Measurements from ENCODE around the gene KLHDC7A. TPM values are rescaled to one million over a fixed set of nuclear protein-coding genes. Genes with fewer than 3 reads are reported as not detected.

KLHDC7A gene
- polyA plus RNA-seq, 1 donor from 2014 or later = 0.04 TPM

DNA sequence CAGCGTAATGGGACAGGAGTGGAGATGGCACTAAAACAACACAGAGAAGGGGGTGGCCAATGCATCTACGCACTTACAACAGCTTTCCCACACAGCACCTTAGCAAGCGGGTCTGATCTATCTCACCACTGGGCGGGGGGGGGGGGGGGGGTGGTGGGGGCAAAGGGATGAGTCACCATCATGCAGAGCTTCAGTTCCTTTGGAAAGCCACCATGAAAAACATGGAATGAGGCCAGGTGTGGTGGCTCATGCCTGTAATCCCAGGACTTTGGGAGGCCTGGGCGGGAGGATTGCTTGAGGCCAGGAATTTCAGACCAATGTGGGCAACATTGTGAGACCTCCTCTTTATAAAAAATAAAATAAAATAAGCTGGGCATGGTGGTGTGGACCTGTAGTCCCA is 47.2 kb downstream of the KLHDC7A start:
- TF ChIP-seq RAD21 (conservative IDR thresholded peaks at IDR 0.05) = no peak
- no peak for TF ChIP-seq MXI1 (conservative IDR thresholded peaks at IDR 0.05; ENCODE audit: poor library complexity, severe bottlenecking)
- TF ChIP-seq EZH2 (IDR thresholded peaks at IDR 0.05; ENCODE audit: borderline replicate concordance, insufficient read depth, low read length, poor library complexity, severe bottlenecking) = no peak
- no peak for TF ChIP-seq SMC3 (conservative IDR thresholded peaks at IDR 0.05; ENCODE audit: poor library complexity)
- TF ChIP-seq TAF1 (IDR thresholded peaks at IDR 0.05; ENCODE audit: low read depth) = no peak
- TF ChIP-seq, protein P1, sequence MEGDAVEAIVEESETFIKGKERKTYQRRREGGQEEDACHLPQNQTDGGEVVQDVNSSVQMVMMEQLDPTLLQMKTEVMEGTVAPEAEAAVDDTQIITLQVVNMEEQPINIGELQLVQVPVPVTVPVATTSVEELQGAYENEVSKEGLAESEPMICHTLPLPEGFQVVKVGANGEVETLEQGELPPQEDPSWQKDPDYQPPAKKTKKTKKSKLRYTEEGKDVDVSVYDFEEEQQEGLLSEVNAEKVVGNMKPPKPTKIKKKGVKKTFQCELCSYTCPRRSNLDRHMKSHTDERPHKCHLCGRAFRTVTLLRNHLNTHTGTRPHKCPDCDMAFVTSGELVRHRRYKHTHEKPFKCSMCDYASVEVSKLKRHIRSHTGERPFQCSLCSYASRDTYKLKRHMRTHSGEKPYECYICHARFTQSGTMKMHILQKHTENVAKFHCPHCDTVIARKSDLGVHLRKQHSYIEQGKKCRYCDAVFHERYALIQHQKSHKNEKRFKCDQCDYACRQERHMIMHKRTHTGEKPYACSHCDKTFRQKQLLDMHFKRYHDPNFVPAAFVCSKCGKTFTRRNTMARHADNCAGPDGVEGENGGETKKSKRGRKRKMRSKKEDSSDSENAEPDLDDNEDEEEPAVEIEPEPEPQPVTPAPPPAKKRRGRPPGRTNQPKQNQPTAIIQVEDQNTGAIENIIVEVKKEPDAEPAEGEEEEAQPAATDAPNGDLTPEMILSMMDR (IDR thresholded peaks at IDR 0.05; ENCODE audit: poor library complexity, severe bottlenecking) = no peak
- no peak for TF ChIP-seq POLR2AphosphoS5 (IDR thresholded peaks at IDR 0.05)
- TF ChIP-seq, protein P2, sequence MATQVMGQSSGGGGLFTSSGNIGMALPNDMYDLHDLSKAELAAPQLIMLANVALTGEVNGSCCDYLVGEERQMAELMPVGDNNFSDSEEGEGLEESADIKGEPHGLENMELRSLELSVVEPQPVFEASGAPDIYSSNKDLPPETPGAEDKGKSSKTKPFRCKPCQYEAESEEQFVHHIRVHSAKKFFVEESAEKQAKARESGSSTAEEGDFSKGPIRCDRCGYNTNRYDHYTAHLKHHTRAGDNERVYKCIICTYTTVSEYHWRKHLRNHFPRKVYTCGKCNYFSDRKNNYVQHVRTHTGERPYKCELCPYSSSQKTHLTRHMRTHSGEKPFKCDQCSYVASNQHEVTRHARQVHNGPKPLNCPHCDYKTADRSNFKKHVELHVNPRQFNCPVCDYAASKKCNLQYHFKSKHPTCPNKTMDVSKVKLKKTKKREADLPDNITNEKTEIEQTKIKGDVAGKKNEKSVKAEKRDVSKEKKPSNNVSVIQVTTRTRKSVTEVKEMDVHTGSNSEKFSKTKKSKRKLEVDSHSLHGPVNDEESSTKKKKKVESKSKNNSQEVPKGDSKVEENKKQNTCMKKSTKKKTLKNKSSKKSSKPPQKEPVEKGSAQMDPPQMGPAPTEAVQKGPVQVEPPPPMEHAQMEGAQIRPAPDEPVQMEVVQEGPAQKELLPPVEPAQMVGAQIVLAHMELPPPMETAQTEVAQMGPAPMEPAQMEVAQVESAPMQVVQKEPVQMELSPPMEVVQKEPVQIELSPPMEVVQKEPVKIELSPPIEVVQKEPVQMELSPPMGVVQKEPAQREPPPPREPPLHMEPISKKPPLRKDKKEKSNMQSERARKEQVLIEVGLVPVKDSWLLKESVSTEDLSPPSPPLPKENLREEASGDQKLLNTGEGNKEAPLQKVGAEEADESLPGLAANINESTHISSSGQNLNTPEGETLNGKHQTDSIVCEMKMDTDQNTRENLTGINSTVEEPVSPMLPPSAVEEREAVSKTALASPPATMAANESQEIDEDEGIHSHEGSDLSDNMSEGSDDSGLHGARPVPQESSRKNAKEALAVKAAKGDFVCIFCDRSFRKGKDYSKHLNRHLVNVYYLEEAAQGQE (IDR thresholded peaks at IDR 0.05; ENCODE audit: borderline replicate concordance) = no peak
- no peak for TF ChIP-seq EP300 (conservative IDR thresholded peaks at IDR 0.05; ENCODE audit: poor library complexity, severe bottlenecking)
- Histone ChIP-seq H3K27ac (ENCODE audit: low read length) (no peak overlapping the region), H3K9me3 (ENCODE audit: low read length) (no peaks in the 10 kb centered on the region), H2AFZ (ENCODE audit: low read depth, low read length) (no peak overlapping the region), H3K9ac (ENCODE audit: low read length) (no peak overlapping the region), H3K4me2 (ENCODE audit: low read length) (no peak overlapping the region), H3K79me2 (replicated peaks; ENCODE audit: insufficient read depth, low read length) (no peaks in the 10 kb centered on the region), H3K4me3 (ENCODE audit: low read length) (no peak overlapping the region), H3K36me3 (ENCODE audit: insufficient read depth, low read length) (no peaks in the 10 kb centered on the region), H3F3A (ENCODE audit: insufficient read depth, low read length, poor library complexity, severe bottlenecking) (no peaks in the 10 kb centered on the region), H4K20me1 (ENCODE audit: insufficient read depth) (no peaks in the 10 kb centered on the region), H3K9me2 (ENCODE audit: insufficient read depth, low read length) (no peaks in the 10 kb centered on the region), H3K27me3 (ENCODE audit: insufficient read depth, low read depth, low read length) (no peaks in the 10 kb centered on the region)

DNA sequence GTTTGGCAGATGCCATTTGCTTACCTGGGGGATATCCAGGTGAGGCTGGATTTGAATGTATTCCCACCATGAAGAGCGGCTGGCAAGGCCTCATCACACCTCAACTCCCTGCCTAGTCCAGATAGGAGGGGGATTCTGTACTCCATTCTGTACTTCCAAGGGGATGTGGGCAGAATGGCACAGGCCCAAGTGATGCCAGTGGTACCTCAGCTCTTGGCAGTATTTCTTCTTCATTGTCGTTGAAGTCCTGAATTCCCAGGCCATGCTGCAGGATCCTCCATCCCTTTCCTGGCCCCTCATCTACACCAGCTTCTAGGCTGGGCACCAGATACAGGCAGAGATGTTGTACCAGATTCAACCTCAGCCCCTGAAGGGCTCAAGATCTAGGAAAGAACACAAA is 47.9 kb downstream of the KLHDC7A start:
- H3K27ac ChIP-seq (ENCODE audit: low read length) = no peak overlapping the region
- no peak overlapping the region for H3K4me2 ChIP-seq (ENCODE audit: low read length)
- H4K20me1 ChIP-seq (ENCODE audit: insufficient read depth) = no peaks in the 10 kb centered on the region
- H3K27me3 ChIP-seq (ENCODE audit: insufficient read depth, low read depth, low read length) = no peaks in the 10 kb centered on the region
- H3K9ac ChIP-seq (ENCODE audit: low read length) = no peak overlapping the region
- no peak overlapping the region for H2AFZ ChIP-seq (ENCODE audit: low read depth, low read length)
- no peak for TF ChIP-seq EP300 (conservative IDR thresholded peaks at IDR 0.05; ENCODE audit: poor library complexity, severe bottlenecking)
- no peak for TF ChIP-seq SMC3 (conservative IDR thresholded peaks at IDR 0.05; ENCODE audit: poor library complexity)
- TF ChIP-seq, protein P2 (IDR thresholded peaks at IDR 0.05; ENCODE audit: borderline replicate concordance) = no peak
- TF ChIP-seq POLR2AphosphoS5 (IDR thresholded peaks at IDR 0.05) = no peak
- no peak for TF ChIP-seq RAD21 (conservative IDR thresholded peaks at IDR 0.05)
- no peak for TF ChIP-seq EZH2 (IDR thresholded peaks at IDR 0.05; ENCODE audit: borderline replicate concordance, insufficient read depth, low read length, poor library complexity, severe bottlenecking)
- no peak for TF ChIP-seq MXI1 (conservative IDR thresholded peaks at IDR 0.05; ENCODE audit: poor library complexity, severe bottlenecking)
- TF ChIP-seq, protein P1 (IDR thresholded peaks at IDR 0.05; ENCODE audit: poor library complexity, severe bottlenecking) = no peak
- TF ChIP-seq TAF1 (IDR thresholded peaks at IDR 0.05; ENCODE audit: low read depth) = no peak
- H3F3A ChIP-seq (ENCODE audit: insufficient read depth, low read length, poor library complexity, severe bottlenecking) = no peaks in the 10 kb centered on the region
- H3K9me3 ChIP-seq (ENCODE audit: low read length) = no peaks in the 10 kb centered on the region
- H3K4me3 ChIP-seq (ENCODE audit: low read length) = no peak overlapping the region
- H3K9me2 ChIP-seq (ENCODE audit: insufficient read depth, low read length) = no peaks in the 10 kb centered on the region
- H3K36me3 ChIP-seq (ENCODE audit: insufficient read depth, low read length) = no peaks in the 10 kb centered on the region
- no peaks in the 10 kb centered on the region for H3K79me2 ChIP-seq (replicated peaks; ENCODE audit: insufficient read depth, low read length)
